Type B pancreatic cell (in vitro differentiated cells): ENCODE data around the gene TMEM123. TPM values are rescaled to one million over a fixed set of nuclear protein-coding genes. Genes with fewer than 3 reads are reported as not detected.

Experiments used
- DNase-seq: peaks from one replicate; pipeline ENCODE4 v3.0.0; 2021; ENCODE audit warnings: mixed read lengths; ENCODE audit not compliant: unreplicated experiment; ENCODE audit errors: extremely low spot score
- H3K27ac Mint-ChIP-seq: 2 replicates; pipeline ENCODE4 v1.8.0; 2021; ENCODE audit warnings: mild to moderate bottlenecking, mixed read lengths
- H3K27me3 Mint-ChIP-seq: 2 replicates; pipeline ENCODE4 v1.8.0; 2021; ENCODE audit warnings: mixed read lengths
- H3K36me3 Mint-ChIP-seq: 2 replicates; pipeline ENCODE4 v1.8.0; 2021; ENCODE audit warnings: mixed read lengths
- H3K4me1 Mint-ChIP-seq: one replicate; pipeline ENCODE4 v1.8.0; 2021; ENCODE audit warnings: mixed read lengths; ENCODE audit not compliant: unreplicated experiment
- H3K4me3 Mint-ChIP-seq: 2 replicates; pipeline ENCODE4 v1.8.0; 2021; ENCODE audit warnings: mild to moderate bottlenecking, mixed read lengths
- H3K9me3 Mint-ChIP-seq: 2 replicates; pipeline ENCODE4 v1.8.0; 2021; ENCODE audit warnings: mixed read lengths
- CTCF ChIP-seq: fragments of 200-600 bp; sonication (generic); conservative IDR thresholded peaks from 2 replicates; pipeline ENCODE4 v1.5.0; 2021; ENCODE audit warnings: antibody characterized with exemption, mild to moderate bottlenecking
- total RNA-seq: library from RNA; stranded (reverse); gene quantifications from 2 replicates; pipeline ENCODE4 v1.2.1, GENCODE V29; 2021; ENCODE audit warnings: low replicate concordance

Gene TMEM123
- total RNA-seq, 1 donor from 2014 or later = 144 TPM

- no peak overlapping the region for H3K27ac Mint-ChIP-seq
- no peak for TF ChIP-seq CTCF
Observed at GRCh38 chr11:102471474-102471873, 18.9 kb upstream of the TMEM123 start.

GRCh38 chr11:102470251-102470650 lies 17.7 kb upstream of the TMEM123 start:
- Mint-ChIP-seq H3K27me3 (no peaks in the 10 kb centered on the region), H3K27ac (no peak overlapping the region), H3K36me3 (no peaks in the 10 kb centered on the region), H3K9me3 (peaks cover 5% of the 10 kb centered on the region), H3K4me3 (no peak overlapping the region), H3K4me1 (peaks cover 11% of the 10 kb centered on the region)
- DNase-seq = no peak
- no peak for TF ChIP-seq CTCF

More at GRCh38 chr11:102471474-102471873, 18.9 kb upstream of the TMEM123 start:
- H3K9me3 Mint-ChIP-seq = peaks cover 5% of the 10 kb centered on the region
- H3K4me1 Mint-ChIP-seq = peaks cover 15% of the 10 kb centered on the region
- no peak for DNase-seq
- no peaks in the 10 kb centered on the region for H3K36me3 Mint-ChIP-seq
- no peaks in the 10 kb centered on the region for H3K27me3 Mint-ChIP-seq
- H3K4me3 Mint-ChIP-seq = no peak overlapping the region

- peaks cover 11% of the 10 kb centered on the region for H3K4me1 Mint-ChIP-seq
- no peaks in the 10 kb centered on the region for H3K27me3 Mint-ChIP-seq
- no peak overlapping the region for H3K27ac Mint-ChIP-seq
- no peak overlapping the region for H3K4me3 Mint-ChIP-seq
- no peaks in the 10 kb centered on the region for H3K36me3 Mint-ChIP-seq
- TF ChIP-seq CTCF = no peak
- DNase-seq = no peak
- peaks cover 5% of the 10 kb centered on the region for H3K9me3 Mint-ChIP-seq
Observed at GRCh38 chr11:102469196-102469821, 16.7 kb upstream of the TMEM123 start.

- Mint-ChIP-seq H3K36me3 (no peaks in the 10 kb centered on the region), H3K9me3 (peaks cover 5% of the 10 kb centered on the region), H3K27ac (peak overlapping the region; percentile 31), H3K27me3 (no peaks in the 10 kb centered on the region), H3K4me3 (no peak overlapping the region), H3K4me1 (peaks cover 11% of the 10 kb centered on the region)
- DNase-seq = no peak
- no peak for TF ChIP-seq CTCF
Observed at GRCh38 chr11:102468616-102469195, 16.1 kb upstream of the TMEM123 start.

GRCh38 chr11:102467853-102468580 lies 15.5 kb upstream of the TMEM123 start:
- no peak for DNase-seq
- peaks cover 5% of the 10 kb centered on the region for H3K9me3 Mint-ChIP-seq
- H3K36me3 Mint-ChIP-seq = no peaks in the 10 kb centered on the region
- H3K27ac Mint-ChIP-seq = peak overlapping the region; percentile 48
- no peak for TF ChIP-seq CTCF
- H3K27me3 Mint-ChIP-seq = no peaks in the 10 kb centered on the region
- H3K4me1 Mint-ChIP-seq = peaks cover 8% of the 10 kb centered on the region
- H3K4me3 Mint-ChIP-seq = no peak overlapping the region
